Adrenal gland (tissue), 5 donors: Measurements from ENCODE around the gene PHF19.

Source experiments
- POLR2A ChIP-seq, 2 donors: fragments of 450-650 bp; IDR thresholded peaks; one replicate each; pipeline ENCODE4 v1.6.1; 2017; ENCODE audit warnings: antibody characterized with exemption in 2 of 2, mild to moderate bottlenecking in 2 of 2, moderate library complexity in 1 of 2
- TF ChIP-seq, protein P1 (sequence below), 6 experiments: fragments of 450-650 bp in 4 of 6; fragments of 200-600 bp in 2 of 6; sonication (generic) in 1 of 6; IDR thresholded peaks; 1 replicate in 5 of 6; 2 replicates in 1 of 6; pipeline versions ENCODE4 v1.5.1 to v1.8.0; 2016 to 2021; ENCODE audit warnings: antibody characterized with exemption in 6 of 6, mild to moderate bottlenecking in 2 of 6, moderate library complexity in 1 of 6
- donor health status: DM: no; HTN: no; CAD: no.

- TF ChIP-seq, protein P1, sequence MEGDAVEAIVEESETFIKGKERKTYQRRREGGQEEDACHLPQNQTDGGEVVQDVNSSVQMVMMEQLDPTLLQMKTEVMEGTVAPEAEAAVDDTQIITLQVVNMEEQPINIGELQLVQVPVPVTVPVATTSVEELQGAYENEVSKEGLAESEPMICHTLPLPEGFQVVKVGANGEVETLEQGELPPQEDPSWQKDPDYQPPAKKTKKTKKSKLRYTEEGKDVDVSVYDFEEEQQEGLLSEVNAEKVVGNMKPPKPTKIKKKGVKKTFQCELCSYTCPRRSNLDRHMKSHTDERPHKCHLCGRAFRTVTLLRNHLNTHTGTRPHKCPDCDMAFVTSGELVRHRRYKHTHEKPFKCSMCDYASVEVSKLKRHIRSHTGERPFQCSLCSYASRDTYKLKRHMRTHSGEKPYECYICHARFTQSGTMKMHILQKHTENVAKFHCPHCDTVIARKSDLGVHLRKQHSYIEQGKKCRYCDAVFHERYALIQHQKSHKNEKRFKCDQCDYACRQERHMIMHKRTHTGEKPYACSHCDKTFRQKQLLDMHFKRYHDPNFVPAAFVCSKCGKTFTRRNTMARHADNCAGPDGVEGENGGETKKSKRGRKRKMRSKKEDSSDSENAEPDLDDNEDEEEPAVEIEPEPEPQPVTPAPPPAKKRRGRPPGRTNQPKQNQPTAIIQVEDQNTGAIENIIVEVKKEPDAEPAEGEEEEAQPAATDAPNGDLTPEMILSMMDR (IDR thresholded peaks at IDR 0.05), result no peak
- no peak for TF ChIP-seq POLR2A (IDR thresholded peaks at IDR 0.05)
These were observed 19.0 kb upstream of the PHF19 start for GRCh38 chr9:120895951-120896350.
